ENCODE measurements around the gene OR6S1. TPM values are rescaled to one million over a fixed set of nuclear protein-coding genes. Genes with fewer than 3 reads are reported as not detected.
"Not testable (repeated sequence)": the region's sequence is repeated elsewhere in the genome, so short reads cannot be mapped to it uniquely, and the experiment has no call there.

Gene OR6S1
- total and polyA plus RNA-seq, 2 of the 8 experiments (the other 6 are each of a cell fraction or from before 2014, with no cell fraction given) = not detected

DNA sequence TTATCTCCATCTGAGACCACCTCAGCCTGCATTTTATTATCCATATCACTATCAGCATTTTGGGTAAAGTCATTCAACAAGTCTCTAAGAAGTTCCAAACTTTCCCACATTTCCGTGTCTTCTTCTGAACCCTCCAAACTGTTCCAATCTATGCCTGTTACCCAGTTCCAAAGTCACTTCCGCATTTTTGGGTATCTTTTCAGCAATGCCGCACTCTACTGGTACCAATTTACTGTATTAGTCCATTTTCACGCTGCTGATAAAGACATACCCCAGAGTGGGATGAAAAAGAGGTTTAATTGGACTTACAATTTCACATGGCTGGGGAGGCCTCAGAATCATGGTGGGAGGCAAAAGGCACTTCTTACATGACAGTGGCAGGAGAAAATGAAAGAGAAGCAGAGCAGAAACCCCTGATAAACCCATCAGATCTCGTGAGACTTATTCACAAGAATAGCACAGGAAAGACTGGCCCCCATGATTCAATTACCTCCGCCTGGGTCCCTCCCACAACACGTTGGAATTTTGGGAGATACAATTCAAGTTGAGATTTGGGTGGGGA is 25.0 kb upstream of the OR6S1 start:
- H3K4me1 ChIP-seq (replicated peaks in 1 of 4; ENCODE audit: control insufficient read depth in 3 of 4, insufficient read depth in 4 of 4, low read length in 3 of 4); H3K36me3 ChIP-seq (ENCODE audit: control insufficient read depth in 2 of 4, insufficient read depth in 4 of 4, low read length in 3 of 4); H2AFZ ChIP-seq (ENCODE audit: low read length); H2BK15ac ChIP-seq (ENCODE audit: low read length); H3K79me1 ChIP-seq (ENCODE audit: low read depth, low read length); H3K23ac ChIP-seq (ENCODE audit: insufficient read length); H3K27ac ChIP-seq (ENCODE audit: low read depth, low read length); H4K5ac ChIP-seq (ENCODE audit: insufficient read length, low read depth, low read length); H3K23me2 ChIP-seq (ENCODE audit: low read depth, low read length); H3K27me3 ChIP-seq (replicated peaks in 1 of 4; ENCODE audit: control insufficient read depth in 3 of 4, extremely low read depth in 1 of 4, insufficient read depth in 3 of 4, low read length in 3 of 4); H3K9ac ChIP-seq (replicated peaks in 1 of 4; ENCODE audit: extremely low read depth in 1 of 4, low read depth in 3 of 4, low read length in 3 of 4); H3K79me2 ChIP-seq (ENCODE audit: control insufficient read depth in 1 of 2, insufficient read depth in 2 of 2, low read length in 2 of 2); H2AK5ac ChIP-seq (ENCODE audit: low read depth, low read length); POLR2A ChIA-PET (ENCODE audit: partially characterized antibody); H4K20me1 ChIP-seq (replicated peaks in 1 of 2; ENCODE audit: control insufficient read depth in 1 of 2, insufficient read depth in 2 of 2, low read length in 2 of 2); H3K14ac ChIP-seq (ENCODE audit: insufficient read length); DNase-seq (ENCODE audit: low read depth in 1 of 2, low spot score in 2 of 2); H2BK120ac ChIP-seq (replicated peaks; ENCODE audit: low read depth, low read length); H2BK5ac ChIP-seq (ENCODE audit: low read depth, low read length); H3K4me2 ChIP-seq (ENCODE audit: insufficient read depth in 1 of 2, low read depth in 2 of 2, low read length in 2 of 2); H2BK20ac ChIP-seq (ENCODE audit: low read length); H3K9me3 ChIP-seq (ENCODE audit: insufficient read depth in 2 of 2, low read depth in 1 of 2, low read length in 1 of 2); H3K4ac ChIP-seq (replicated peaks; ENCODE audit: insufficient read length, low read depth, low read length); H3K56ac ChIP-seq (replicated peaks; ENCODE audit: insufficient read length, low read depth, low read length); H3K18ac ChIP-seq (ENCODE audit: extremely low read depth, low read length); H4K91ac ChIP-seq (replicated peaks; ENCODE audit: insufficient read length, low read length); FAIRE-seq; H4K8ac ChIP-seq (ENCODE audit: extremely low read depth, insufficient read depth, low read length); H2BK12ac ChIP-seq (ENCODE audit: low read depth, low read length); H3K4me3 ChIP-seq (ENCODE audit: extremely low read depth in 1 of 4, insufficient read depth in 2 of 4, low read depth in 3 of 4, low read length in 4 of 4): not testable (repeated sequence)
- CTCF ChIA-PET (ENCODE audit: partially characterized antibody) = interaction anchor here (11.5 kb wide), 1 partner anchor 14 kb away, joined by 282 read pairs; the partner anchor contains the start of genes ANG and RNASE4
- WGBS, 2 experiments (ENCODE audit: extremely low coverage in 1 of 2, insufficient coverage in 1 of 2, insufficient read length in 1 of 2, insufficient replicate concordance in 2 of 2, low coverage in 1 of 2, low lambda C conversion rate in 2 of 2, missing lambda C conversion rate in 1 of 2) = 91% methylated on average over 7 of the region's 7 CpGs; no CpG with 5 or more reads in 1 of the 2 experiments
